ENCODE measurements around the gene PITPNB.

PITPNB gene

DNA sequence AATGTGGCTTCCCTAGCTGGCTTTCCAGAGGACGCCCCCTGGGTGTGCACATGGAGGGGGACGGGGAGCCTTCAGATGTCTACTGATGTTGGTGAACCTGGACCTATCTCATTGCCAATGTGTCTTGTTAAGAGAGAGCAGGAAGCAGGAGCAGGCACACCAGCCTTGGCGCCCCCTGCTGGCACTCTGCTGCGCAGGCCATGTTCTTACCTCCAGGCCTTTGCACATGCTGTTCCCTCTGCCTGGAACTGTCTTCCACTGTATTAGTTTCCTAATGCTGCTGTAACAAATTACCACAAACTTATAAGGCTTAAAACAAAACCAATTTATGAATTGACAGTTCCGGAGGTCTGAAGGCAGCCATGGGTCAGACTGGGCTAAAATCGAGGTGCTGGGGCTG is 93.9 kb downstream of the PITPNB start:
- no peak overlapping the region for H2AFZ ChIP-seq (ENCODE audit: low read depth, low read length)
- TF ChIP-seq EZH2phosphoT487 (IDR thresholded peaks at IDR 0.05; ENCODE audit: low read depth) (no peak), CTCF (IDR thresholded peaks at IDR 0.05; ENCODE audit: low read depth, low read length) (peak; percentile 60)
- no peaks in the 10 kb centered on the region for H3K27me3 ChIP-seq (ENCODE audit: low read depth, low read length)
- H3K27ac ChIP-seq (ENCODE audit: low read length): no peak overlapping the region
- H3K9me3 ChIP-seq (ENCODE audit: insufficient read depth, low read length): no peaks in the 10 kb centered on the region
- no peak overlapping the region for H3K9ac ChIP-seq (ENCODE audit: low read length)
- H3K79me2 ChIP-seq (ENCODE audit: low read length): no peaks in the 10 kb centered on the region
- 0 out of 2 replicates have a peak, but pooled peaks cover 3% of the 10 kb centered on the region for H4K20me1 ChIP-seq (ENCODE audit: insufficient read depth, low read length)
- no peaks in the 10 kb centered on the region for H3K4me1 ChIP-seq (ENCODE audit: low read length)
- no peak overlapping the region for H3K4me2 ChIP-seq (ENCODE audit: low read length)
- no peaks in the 10 kb centered on the region for H3K36me3 ChIP-seq (replicated peaks; ENCODE audit: low read depth, low read length)
- H3K4me3 ChIP-seq (ENCODE audit: low read length): no peak overlapping the region

DNA sequence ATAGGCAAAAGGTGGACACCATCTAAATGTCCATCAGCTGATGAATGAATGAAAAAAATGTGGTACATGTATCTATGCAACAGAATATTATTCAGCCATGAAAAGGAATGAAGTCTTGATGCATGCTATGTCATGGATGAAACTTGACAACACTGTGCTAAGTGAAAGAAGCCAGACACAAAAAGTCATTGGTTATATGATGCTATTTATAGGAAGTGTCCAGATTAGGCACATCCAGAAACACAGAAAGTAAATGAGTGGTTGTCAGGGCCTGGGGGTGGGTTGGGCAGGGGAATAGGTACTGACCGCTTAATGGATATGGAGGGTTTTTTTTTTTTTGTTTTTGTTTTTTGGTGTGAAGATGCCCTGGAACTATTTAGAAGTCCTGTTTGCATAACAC is 95.8 kb downstream of the PITPNB start:
- Histone ChIP-seq H3K79me2 (ENCODE audit: low read length) (no peaks in the 10 kb centered on the region), H3K36me3 (replicated peaks; ENCODE audit: low read depth, low read length) (no peaks in the 10 kb centered on the region), H2AFZ (ENCODE audit: low read depth, low read length) (no peak overlapping the region), H4K20me1 (ENCODE audit: insufficient read depth, low read length) (no peaks in the 10 kb centered on the region), H3K27ac (ENCODE audit: low read length) (no peak overlapping the region), H3K4me2 (ENCODE audit: low read length) (no peak overlapping the region), H3K27me3 (ENCODE audit: low read depth, low read length) (no peaks in the 10 kb centered on the region), H3K4me3 (ENCODE audit: low read length) (no peak overlapping the region), H3K4me1 (ENCODE audit: low read length) (no peaks in the 10 kb centered on the region), H3K9me3 (ENCODE audit: insufficient read depth, low read length) (no peaks in the 10 kb centered on the region), H3K9ac (ENCODE audit: low read length) (no peak overlapping the region)
- no peak for TF ChIP-seq EZH2phosphoT487 (IDR thresholded peaks at IDR 0.05; ENCODE audit: low read depth)

DNA sequence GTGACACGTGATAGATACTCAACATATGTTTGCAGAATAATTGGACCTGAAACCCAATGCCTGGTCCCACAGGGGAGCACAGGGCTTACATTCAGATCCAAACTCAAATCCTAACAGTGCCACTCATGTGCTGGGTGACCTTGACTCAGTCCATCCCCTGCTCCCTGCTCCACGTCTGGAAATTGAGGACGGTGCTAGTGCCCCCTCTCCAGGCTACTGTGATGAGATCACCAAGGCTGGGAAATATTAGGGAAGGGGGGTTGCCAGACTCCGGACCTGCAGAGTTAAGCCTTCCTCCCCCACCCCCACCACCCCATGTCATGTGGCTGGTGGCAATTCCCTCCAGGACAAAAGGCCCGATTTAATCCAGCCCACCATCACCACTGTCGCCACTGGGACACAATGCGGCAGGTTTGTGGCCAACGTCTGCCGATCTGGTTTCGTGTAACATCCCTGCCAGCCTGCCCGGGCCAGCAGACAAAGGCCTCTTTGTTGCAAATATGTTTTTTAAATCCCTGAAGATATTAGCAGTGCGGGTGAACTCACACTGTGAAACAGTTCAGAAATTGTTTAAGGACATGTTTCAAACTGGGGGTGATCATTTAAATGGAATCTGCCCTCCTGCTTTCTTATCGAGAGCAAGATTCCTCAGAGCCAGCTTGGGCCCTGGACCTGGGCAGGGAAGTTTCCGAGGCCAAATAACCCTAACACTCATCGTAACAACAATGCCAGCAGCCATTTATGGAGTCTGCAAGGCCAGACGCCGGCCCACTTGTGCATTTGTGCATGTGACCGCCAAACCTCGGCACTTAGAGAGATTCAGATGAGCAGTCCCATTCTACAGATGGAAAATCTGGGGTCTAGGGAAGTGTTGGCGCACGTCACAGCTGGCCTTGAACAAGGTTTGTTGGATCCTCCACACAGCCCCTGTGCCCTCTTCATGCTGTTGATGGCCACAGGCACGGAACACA is 97.9 kb downstream of the PITPNB start:
- Histone ChIP-seq H3K4me3 (ENCODE audit: low read length) (no peak overlapping the region), H3K36me3 (replicated peaks; ENCODE audit: low read depth, low read length) (no peaks in the 10 kb centered on the region), H3K79me2 (ENCODE audit: low read length) (no peaks in the 10 kb centered on the region), H3K9ac (ENCODE audit: low read length) (no peak overlapping the region), H3K9me3 (ENCODE audit: insufficient read depth, low read length) (no peaks in the 10 kb centered on the region), H2AFZ (ENCODE audit: low read depth, low read length) (no peak overlapping the region), H3K27ac (ENCODE audit: low read length) (no peak overlapping the region), H4K20me1 (ENCODE audit: insufficient read depth, low read length) (no peaks in the 10 kb centered on the region), H3K4me1 (ENCODE audit: low read length) (no peaks in the 10 kb centered on the region), H3K4me2 (ENCODE audit: low read length) (no peak overlapping the region), H3K27me3 (ENCODE audit: low read depth, low read length) (0 out of 2 replicates have a peak, but pooled peaks cover 3% of the 10 kb centered on the region)
- TF ChIP-seq EZH2phosphoT487 (IDR thresholded peaks at IDR 0.05; ENCODE audit: low read depth): no peak
- no peak for TF ChIP-seq CTCF (IDR thresholded peaks at IDR 0.05; ENCODE audit: low read depth, low read length)

- Histone ChIP-seq H3K9ac (ENCODE audit: low read length) (no peak overlapping the region), H3K27me3 (ENCODE audit: low read depth, low read length) (0 out of 2 replicates have a peak, but pooled peaks cover 3% of the 10 kb centered on the region), H3K79me2 (ENCODE audit: low read length) (no peaks in the 10 kb centered on the region), H3K9me3 (ENCODE audit: insufficient read depth, low read length) (no peaks in the 10 kb centered on the region), H3K27ac (ENCODE audit: low read length) (no peak overlapping the region), H3K4me1 (ENCODE audit: low read length) (no peaks in the 10 kb centered on the region), H3K4me3 (ENCODE audit: low read length) (no peak overlapping the region), H3K36me3 (replicated peaks; ENCODE audit: low read depth, low read length) (no peaks in the 10 kb centered on the region), H4K20me1 (ENCODE audit: insufficient read depth, low read length) (no peaks in the 10 kb centered on the region), H3K4me2 (ENCODE audit: low read length) (no peak overlapping the region), H2AFZ (ENCODE audit: low read depth, low read length) (no peak overlapping the region)
- no peak for TF ChIP-seq EZH2phosphoT487 (IDR thresholded peaks at IDR 0.05; ENCODE audit: low read depth)
- TF ChIP-seq CTCF (IDR thresholded peaks at IDR 0.05; ENCODE audit: low read depth, low read length): no peak
These were observed 102.5 kb downstream of the PITPNB start for GRCh38 chr22:27816552-27816951.

Measured in OCI-LY3 (cell line).